Nephron progenitor cell (in vitro differentiated cells): ENCODE measurements around the gene ATE1.
A peak's percentile ranks its signal among the peaks of the same experiment; 100 is the strongest.

Experiments
- DNase-seq: peaks from one replicate; pipeline ENCODE4 v3.0.0; 2021
- H3K27ac Mint-ChIP-seq: 2 replicates; pipeline ENCODE4 v1.8.0; 2021; ENCODE audit warnings: mild to moderate bottlenecking, moderate library complexity, mixed read lengths
- H3K27me3 Mint-ChIP-seq: 2 replicates; pipeline ENCODE4 v1.8.0; 2021; ENCODE audit warnings: mild to moderate bottlenecking, low read depth, mixed read lengths; ENCODE audit not compliant: poor library complexity
- H3K36me3 Mint-ChIP-seq: 2 replicates; pipeline ENCODE4 v1.8.0; 2021; ENCODE audit warnings: low read depth, mixed read lengths
- H3K4me1 Mint-ChIP-seq: 2 replicates; pipeline ENCODE4 v1.8.0; 2021; ENCODE audit warnings: mixed read lengths
- H3K4me3 Mint-ChIP-seq: 2 replicates; pipeline ENCODE4 v1.8.0; 2021; ENCODE audit warnings: mild to moderate bottlenecking, moderate library complexity, mixed read lengths
- H3K9me3 Mint-ChIP-seq: 2 replicates; pipeline ENCODE4 v1.8.0; 2021; ENCODE audit warnings: mild to moderate bottlenecking, moderate library complexity, mixed read lengths
- TF ChIP-seq, protein P1 (sequence below): fragments of 200-600 bp; sonication (generic); IDR thresholded peaks from 2 replicates; pipeline ENCODE4 v1.5.0; 2021; ENCODE audit warnings: antibody characterized with exemption

Gene ATE1

GRCh38 chr10:121910673-121911420, 17.0 kb downstream of the ATE1 start:
- Mint-ChIP-seq H3K4me1 (no peaks in the 10 kb centered on the region), H3K36me3 (peaks cover 73% of the 10 kb centered on the region), H3K4me3 (no peak overlapping the region), H3K27ac (peak overlapping the region; percentile 66), H3K9me3 (no peaks in the 10 kb centered on the region), H3K27me3 (no peaks in the 10 kb centered on the region)
- TF ChIP-seq, protein P1, sequence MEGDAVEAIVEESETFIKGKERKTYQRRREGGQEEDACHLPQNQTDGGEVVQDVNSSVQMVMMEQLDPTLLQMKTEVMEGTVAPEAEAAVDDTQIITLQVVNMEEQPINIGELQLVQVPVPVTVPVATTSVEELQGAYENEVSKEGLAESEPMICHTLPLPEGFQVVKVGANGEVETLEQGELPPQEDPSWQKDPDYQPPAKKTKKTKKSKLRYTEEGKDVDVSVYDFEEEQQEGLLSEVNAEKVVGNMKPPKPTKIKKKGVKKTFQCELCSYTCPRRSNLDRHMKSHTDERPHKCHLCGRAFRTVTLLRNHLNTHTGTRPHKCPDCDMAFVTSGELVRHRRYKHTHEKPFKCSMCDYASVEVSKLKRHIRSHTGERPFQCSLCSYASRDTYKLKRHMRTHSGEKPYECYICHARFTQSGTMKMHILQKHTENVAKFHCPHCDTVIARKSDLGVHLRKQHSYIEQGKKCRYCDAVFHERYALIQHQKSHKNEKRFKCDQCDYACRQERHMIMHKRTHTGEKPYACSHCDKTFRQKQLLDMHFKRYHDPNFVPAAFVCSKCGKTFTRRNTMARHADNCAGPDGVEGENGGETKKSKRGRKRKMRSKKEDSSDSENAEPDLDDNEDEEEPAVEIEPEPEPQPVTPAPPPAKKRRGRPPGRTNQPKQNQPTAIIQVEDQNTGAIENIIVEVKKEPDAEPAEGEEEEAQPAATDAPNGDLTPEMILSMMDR = no peak
- DNase-seq = no peak

DNA sequence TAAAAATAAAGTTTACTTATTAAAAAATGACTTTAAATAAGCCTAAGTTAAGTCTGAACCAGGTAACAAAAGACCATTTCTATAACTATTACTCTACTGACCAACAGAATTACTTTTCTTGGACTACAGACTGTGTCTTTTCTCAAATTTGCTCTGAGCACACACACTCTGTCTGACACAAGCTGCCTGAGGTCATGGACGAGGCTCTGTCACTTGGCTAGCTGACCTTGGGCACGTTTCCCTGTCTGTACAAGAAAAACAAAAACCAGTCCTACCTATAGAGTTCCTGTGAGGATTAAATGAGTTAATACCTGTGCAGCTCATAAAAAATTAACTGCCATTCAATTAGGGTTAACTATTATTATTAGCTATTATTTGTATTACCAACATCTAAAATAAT, 22.9 kb downstream of the ATE1 start:
- H3K4me1 Mint-ChIP-seq = peaks cover 6% of the 10 kb centered on the region
- no peak overlapping the region for H3K4me3 Mint-ChIP-seq
- no peak for DNase-seq
- peak overlapping the region; percentile 79 for H3K27ac Mint-ChIP-seq
- H3K27me3 Mint-ChIP-seq = no peaks in the 10 kb centered on the region
- no peaks in the 10 kb centered on the region for H3K9me3 Mint-ChIP-seq
- TF ChIP-seq, protein P1 = no peak
- H3K36me3 Mint-ChIP-seq = peaks cover 42% of the 10 kb centered on the region

GRCh38 chr10:121900443-121901174, 27.2 kb downstream of the ATE1 start:
- Mint-ChIP-seq H3K4me3 (no peak overlapping the region), H3K4me1 (peaks cover 12% of the 10 kb centered on the region), H3K27ac (no peak overlapping the region), H3K27me3 (no peaks in the 10 kb centered on the region), H3K9me3 (no peaks in the 10 kb centered on the region), H3K36me3 (peaks cover 48% of the 10 kb centered on the region)
- DNase-seq = peak; percentile 25
- TF ChIP-seq, protein P1 = peak; percentile 82

- no peaks in the 10 kb centered on the region for H3K9me3 Mint-ChIP-seq
- TF ChIP-seq, protein P1 = no peak
- no peak overlapping the region for H3K4me3 Mint-ChIP-seq
Observed at GRCh38 chr10:121899727-121900126, 28.1 kb downstream of the ATE1 start.

GRCh38 chr10:121891103-121891502, 36.7 kb downstream of the ATE1 start:
- Mint-ChIP-seq H3K4me1 (peaks cover 10% of the 10 kb centered on the region), H3K4me3 (no peak overlapping the region), H3K27me3 (no peaks in the 10 kb centered on the region), H3K27ac (peak overlapping the region; percentile 3), H3K36me3 (peaks cover 48% of the 10 kb centered on the region), H3K9me3 (no peaks in the 10 kb centered on the region)
- TF ChIP-seq, protein P1 = no peak
- no peak for DNase-seq

More at GRCh38 chr10:121899727-121900126, 28.1 kb downstream of the ATE1 start:
- DNase-seq = no peak
- H3K36me3 Mint-ChIP-seq = peaks cover 52% of the 10 kb centered on the region
- H3K4me1 Mint-ChIP-seq = peaks cover 12% of the 10 kb centered on the region
- no peak overlapping the region for H3K27ac Mint-ChIP-seq
- no peaks in the 10 kb centered on the region for H3K27me3 Mint-ChIP-seq
